HG03558 (cell line): ENCODE measurements around the gene CLIP1.
"Not testable (repeated sequence)": the region's sequence is repeated elsewhere in the genome, so short reads cannot be mapped to it uniquely, and the experiment has no call there.

Source experiments
- ATAC-seq: cut with Tn5 transposase; IDR thresholded peaks from one replicate; pipeline ENCODE4 v1.9.1; 2021; ENCODE audit warnings: moderate number of reproducible peaks; ENCODE audit not compliant: unreplicated experiment; ENCODE audit errors: extremely low read depth

The CLIP1 gene

GRCh38 chr12:122266230-122266901, 156.1 kb downstream of the CLIP1 start, which contains the start of gene VPS33A:
TSS of gene VPS33A (minus strand) at chr12:122266494. CDS start at chr12:122266408, 86 bp downstream.
- peak; percentile 65 for ATAC-seq

- peak; percentile 5 for ATAC-seq
Observed at GRCh38 chr12:122265886-122266229, 156.6 kb downstream of the CLIP1 start.

- ATAC-seq = peak; percentile 7
Observed at GRCh38 chr12:122265476-122265875, 157.0 kb downstream of the CLIP1 start.

- not testable (repeated sequence) for ATAC-seq
Observed at GRCh38 chr12:122260735-122261134, 161.7 kb downstream of the CLIP1 start.

GRCh38 chr12:122258939-122259338, 163.5 kb downstream of the CLIP1 start:
- ATAC-seq = not testable (repeated sequence)

- not testable (repeated sequence) for ATAC-seq
Observed at GRCh38 chr12:122258462-122258861, 164.0 kb downstream of the CLIP1 start.

- no peak for ATAC-seq
Observed at GRCh38 chr12:122250536-122250935, 171.9 kb downstream of the CLIP1 start.

- no peak for ATAC-seq
Observed at GRCh38 chr12:122250047-122250446, 172.4 kb downstream of the CLIP1 start.

GRCh38 chr12:122245553-122245952, 176.9 kb downstream of the CLIP1 start:
- ATAC-seq = no peak

GRCh38 chr12:122244565-122245371, 177.7 kb downstream of the CLIP1 start:
- no peak for ATAC-seq

GRCh38 chr12:122243965-122244364, 178.5 kb downstream of the CLIP1 start:
- no peak for ATAC-seq

GRCh38 chr12:122238861-122239260, 183.6 kb downstream of the CLIP1 start:
- no peak for ATAC-seq

GRCh38 chr12:122235741-122236140, 186.7 kb downstream of the CLIP1 start:
- no peak for ATAC-seq

- no peak for ATAC-seq
Observed at GRCh38 chr12:122232691-122233090, 189.8 kb downstream of the CLIP1 start.

GRCh38 chr12:122230798-122231197, 191.7 kb downstream of the CLIP1 start:
- no peak for ATAC-seq

GRCh38 chr12:122228092-122228491, 194.4 kb downstream of the CLIP1 start:
- no peak for ATAC-seq

- no peak for ATAC-seq
Observed at GRCh38 chr12:122227341-122227740, 195.1 kb downstream of the CLIP1 start.

- ATAC-seq = no peak
Observed at GRCh38 chr12:122226366-122227125, 195.9 kb downstream of the CLIP1 start.

- peak; percentile 82 for ATAC-seq
Observed at GRCh38 chr12:122225683-122226365, 196.6 kb downstream of the CLIP1 start, which contains the start of gene DIABLO. TSS of gene DIABLO (minus strand) at chr12:122226052. CDS start at chr12:122226014, 38 bp downstream.
